IPS DF 6.9 (cell line): Measurements from ENCODE around the gene S100P.
"Not testable (repeated sequence)": the region's sequence is repeated elsewhere in the genome, so short reads cannot be mapped to it uniquely, and the experiment has no call there.

Experiments
- DNase-seq: peaks from one replicate; pipeline ENCODE4 v3.0.0-alpha.2; 2013; ENCODE audit warnings: low read depth, low spot score
- H3K27ac ChIP-seq: one replicate; pipeline ENCODE4 v1.5.1; 2013; ENCODE audit warnings: low read length, control low read depth
- H3K27me3 ChIP-seq: 2 replicates; pipeline ENCODE4 v1.6.1; 2013; ENCODE audit warnings: mild to moderate bottlenecking, low read length; ENCODE audit not compliant: control insufficient read depth, insufficient read depth
- H3K36me3 ChIP-seq: 2 replicates; pipeline ENCODE4 v1.6.1; 2013; ENCODE audit warnings: low read length; ENCODE audit not compliant: control insufficient read depth, insufficient read depth
- H3K4me1 ChIP-seq: 2 replicates; pipeline ENCODE4 v1.6.1; 2013; ENCODE audit warnings: low read length; ENCODE audit not compliant: control insufficient read depth, insufficient read depth
- H3K4me3 ChIP-seq: 2 replicates; pipeline ENCODE4 v1.5.1; 2013; ENCODE audit warnings: mild to moderate bottlenecking, low read length
- H3K9me3 ChIP-seq: 2 replicates; pipeline ENCODE4 v1.6.1; 2013; ENCODE audit warnings: low read length, inconsistent platforms; ENCODE audit not compliant: control insufficient read depth, insufficient read depth
- WGBS: extraction: QIAGEN DNeasy Blood & Tissue Kit; methylation state at CpG from one replicate; pipeline ENCODE4 v1.1.7; 2013; ENCODE audit warnings: mixed read lengths, missing lambda C conversion rate; ENCODE audit not compliant: insufficient read length, insufficient coverage; 5-methylcytosine and 5-hydroxymethylcytosine counted together

The S100P gene

GRCh38 chr4:6672541-6673190 lies 21.0 kb upstream of the S100P start:
- not testable (repeated sequence) for H3K4me1 ChIP-seq, H3K9me3 ChIP-seq, H3K36me3 ChIP-seq, DNase-seq, H3K27ac ChIP-seq, H3K27me3 ChIP-seq, H3K4me3 ChIP-seq
- no CpG with 5 or more reads among the region's 34 CpGs for WGBS

- H3K4me3 ChIP-seq: peak overlapping the region; percentile 68; the same call in 1 of the 2 replicates
- not testable (repeated sequence) for H3K36me3 ChIP-seq, H3K9me3 ChIP-seq, H3K27ac ChIP-seq, DNase-seq, H3K27me3 ChIP-seq, H3K4me1 ChIP-seq
- WGBS: no CpG with 5 or more reads among the region's 14 CpGs
Measured at GRCh38 chr4:6673191-6673659, 20.5 kb upstream of the S100P start.

DNA sequence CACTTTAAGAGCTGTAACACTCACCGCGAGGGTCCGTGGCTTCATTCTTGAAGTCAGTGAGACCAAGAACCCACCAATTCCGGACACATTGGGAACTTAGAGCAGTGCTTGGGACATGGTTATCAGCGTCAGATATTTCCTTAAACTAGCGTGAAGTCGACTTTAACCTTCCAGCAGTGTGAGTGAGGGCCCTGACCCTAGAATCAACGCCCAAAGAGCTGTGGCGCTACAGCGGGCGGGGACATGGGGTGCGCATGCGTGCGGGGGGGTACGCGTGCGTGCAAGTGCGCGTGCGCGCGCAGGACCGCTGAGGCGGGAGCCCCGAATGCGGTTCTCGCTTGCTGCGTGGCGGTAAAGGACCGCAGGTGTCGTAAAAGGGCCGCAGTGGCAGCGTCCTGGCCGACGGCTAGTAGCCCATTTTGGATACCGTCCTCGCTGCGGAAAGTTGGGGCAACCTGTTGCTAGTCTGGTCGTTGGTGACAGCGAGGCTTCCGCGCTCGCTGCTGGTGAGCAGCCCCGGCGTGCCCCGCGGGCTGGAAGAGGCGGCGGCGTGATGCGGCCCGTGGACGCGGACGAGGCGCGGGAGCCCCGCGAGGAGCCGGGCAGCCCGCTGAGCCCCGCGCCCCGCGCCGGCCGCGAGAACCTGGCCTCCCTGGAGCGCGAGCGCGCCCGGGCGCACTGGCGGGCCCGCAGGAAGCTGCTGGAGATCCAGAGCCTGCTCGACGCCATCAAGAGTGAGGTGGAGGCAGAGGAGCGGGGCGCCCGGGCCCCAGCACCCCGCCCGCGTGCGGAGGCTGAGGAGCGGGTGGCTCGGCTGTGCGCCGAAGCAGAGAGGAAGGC lies 19.8 kb upstream of the S100P start:
- WGBS: no CpG with 5 or more reads among the region's 89 CpGs
- H3K27me3 ChIP-seq: no peaks in the 10 kb centered on the region

GRCh38 chr4:6674500-6675149 lies 19.1 kb upstream of the S100P start:
- no peaks in the 10 kb centered on the region for H3K9me3 ChIP-seq
- no peak for DNase-seq
- WGBS: no CpG with 5 or more reads among the region's 40 CpGs
- no peaks in the 10 kb centered on the region for H3K36me3 ChIP-seq
- H3K4me1 ChIP-seq: 0 out of 2 replicates have a peak, but pooled peaks cover 2% of the 10 kb centered on the region
- H3K27me3 ChIP-seq: no peaks in the 10 kb centered on the region
- no peak overlapping the region for H3K27ac ChIP-seq
- H3K4me3 ChIP-seq: peak overlapping the region; percentile 68

More for the DNA sequence above, 19.8 kb upstream of the S100P start:
- Histone ChIP-seq H3K27ac (no peak overlapping the region), H3K36me3 (no peaks in the 10 kb centered on the region), H3K9me3 (no peaks in the 10 kb centered on the region), H3K4me3 (peak overlapping the region; percentile 68), H3K4me1 (0 out of 2 replicates have a peak, but pooled peaks cover 2% of the 10 kb centered on the region)
- DNase-seq: peak; percentile 84

DNA sequence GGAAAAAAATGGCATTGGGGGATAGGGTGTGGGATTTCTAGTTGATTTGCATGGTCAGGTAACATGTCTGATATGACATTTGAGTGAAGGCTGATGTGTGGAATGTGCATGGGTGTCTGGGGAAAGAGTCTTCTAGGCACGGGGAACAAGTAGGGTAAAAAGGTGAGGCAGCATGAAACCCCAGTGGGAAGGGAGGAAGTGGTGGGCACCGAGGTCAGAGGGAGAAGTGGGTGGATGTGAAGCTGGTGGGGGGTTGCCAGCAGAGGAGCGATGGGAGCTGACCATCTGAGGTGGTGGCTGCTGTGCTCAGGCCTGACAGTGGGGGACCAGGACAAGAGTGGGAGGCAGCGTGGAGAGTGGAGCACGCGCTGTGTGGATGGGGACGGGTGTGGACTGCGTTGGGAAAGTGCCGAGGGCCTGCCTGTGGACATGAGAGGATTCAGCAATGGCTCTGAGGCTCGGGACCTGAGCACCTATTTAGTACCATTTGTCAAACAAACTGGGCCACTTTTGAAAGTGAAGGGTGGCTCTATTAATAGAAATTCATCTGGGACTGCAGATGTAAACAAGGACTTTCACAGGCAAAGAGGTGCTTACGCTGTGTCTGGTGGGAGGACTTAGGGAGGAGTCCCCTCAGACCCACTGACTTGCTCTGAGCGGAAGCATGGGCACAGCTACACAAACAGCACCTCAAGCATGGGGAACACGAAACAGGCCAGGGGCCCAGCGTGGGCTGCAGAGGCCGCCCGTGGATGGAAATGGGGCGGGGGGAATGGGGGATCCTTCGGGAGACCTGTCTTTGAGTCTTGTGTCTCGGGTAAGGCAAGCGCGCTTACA lies 16.7 kb upstream of the S100P start:
- no peak overlapping the region for H3K4me3 ChIP-seq
- no peaks in the 10 kb centered on the region for H3K36me3 ChIP-seq
- no CpG with 5 or more reads among the region's 21 CpGs for WGBS
- H3K9me3 ChIP-seq: no peaks in the 10 kb centered on the region
- H3K4me1 ChIP-seq: 0 out of 2 replicates have a peak, but pooled peaks cover 2% of the 10 kb centered on the region
- no peak overlapping the region for H3K27ac ChIP-seq
- DNase-seq: no peak
- H3K27me3 ChIP-seq: no peaks in the 10 kb centered on the region

GRCh38 chr4:6680372-6681034 lies 13.2 kb upstream of the S100P start:
- Histone ChIP-seq H3K27me3 (no peaks in the 10 kb centered on the region), H3K4me1 (0 out of 2 replicates have a peak, but pooled peaks cover 2% of the 10 kb centered on the region), H3K4me3 (no peak overlapping the region), H3K27ac (no peak overlapping the region), H3K36me3 (no peaks in the 10 kb centered on the region), H3K9me3 (no peaks in the 10 kb centered on the region)
- no CpG with 5 or more reads among the region's 10 CpGs for WGBS
- DNase-seq: no peak

DNA sequence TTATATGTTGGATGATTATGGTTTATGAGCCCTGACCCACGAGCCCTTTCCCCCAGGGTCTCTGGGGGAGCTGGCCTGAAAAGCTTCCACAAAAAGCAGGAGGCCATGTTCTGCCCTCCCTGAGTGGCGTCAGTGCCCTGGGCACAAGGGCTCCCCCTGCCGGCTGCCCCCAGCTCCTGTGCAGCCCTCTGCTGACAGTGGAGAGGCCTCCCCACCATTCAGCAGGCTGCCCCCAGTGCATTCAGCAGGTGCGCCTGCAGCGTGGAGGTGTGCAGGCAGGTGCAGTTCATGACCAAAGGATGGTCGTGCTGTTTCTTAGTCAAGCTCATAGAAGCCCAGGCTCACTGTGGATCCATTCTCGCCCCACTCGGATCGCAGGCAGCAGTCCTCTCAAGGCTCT lies 12.5 kb upstream of the S100P start:
- H3K36me3 ChIP-seq: no peaks in the 10 kb centered on the region
- WGBS: no CpG with 5 or more reads among the region's 9 CpGs
- H3K27ac ChIP-seq: no peak overlapping the region
- H3K9me3 ChIP-seq: no peaks in the 10 kb centered on the region
- H3K4me1 ChIP-seq: no peaks in the 10 kb centered on the region
- H3K27me3 ChIP-seq: no peaks in the 10 kb centered on the region
- no peak overlapping the region for H3K4me3 ChIP-seq
- DNase-seq: no peak

GRCh38 chr4:6682862-6683590 lies 10.7 kb upstream of the S100P start:
- Histone ChIP-seq H3K4me3 (no peak overlapping the region), H3K27ac (no peak overlapping the region), H3K9me3 (no peaks in the 10 kb centered on the region), H3K27me3 (no peaks in the 10 kb centered on the region), H3K36me3 (no peaks in the 10 kb centered on the region), H3K4me1 (no peaks in the 10 kb centered on the region)
- no peak for DNase-seq
- WGBS: no CpG with 5 or more reads among the region's 11 CpGs

GRCh38 chr4:6684656-6685055 lies 9.0 kb upstream of the S100P start:
- Histone ChIP-seq H3K27ac (no peak overlapping the region), H3K36me3 (no peaks in the 10 kb centered on the region), H3K9me3 (no peaks in the 10 kb centered on the region), H3K27me3 (no peaks in the 10 kb centered on the region), H3K4me1 (peaks cover 7% of the 10 kb centered on the region), H3K4me3 (no peak overlapping the region)
- no CpG with 5 or more reads among the region's 11 CpGs for WGBS
- no peak for DNase-seq
